Esophagus squamous epithelium (tissue), 5 donors: ENCODE data around the gene BCKDHB. TPM values are rescaled to one million over a fixed set of nuclear protein-coding genes. Genes with fewer than 3 reads are reported as not detected.

ENCODE experiments used
- DNase-seq: peaks from one replicate; lab custom pipeline; 2025; lab: John Stamatoyannopoulos, UW
- H3K27ac ChIP-seq, 4 donors: fragments of 200-600 bp; sonication (generic); one replicate each; pipeline ENCODE4 v1.5.1; 2016 to 2019; ENCODE audit warnings: mild to moderate bottlenecking in 1 of 4
- H3K27me3 ChIP-seq, 4 donors: fragments of 200-600 bp; sonication (generic); 1 replicate in 3 of 4; 2 replicates in 1 of 4; pipeline versions ENCODE4 v1.5.1 to v1.6.0; 2017 to 2021; ENCODE audit warnings: antibody characterized with exemption in 1 of 4
- H3K36me3 ChIP-seq, 3 donors: fragments of 200-600 bp; sonication (generic); one replicate each; pipeline ENCODE4 v1.5.1; 2016 to 2019
- H3K4me1 ChIP-seq, 3 donors: fragments of 200-600 bp; sonication (generic); one replicate each; pipeline ENCODE4 v1.5.1; 2017 to 2019
- H3K4me3 ChIP-seq, 4 donors: fragments of 200-600 bp; sonication (generic); 1 replicate in 3 of 4; 2 replicates in 1 of 4; pipeline ENCODE4 v1.5.1; 2016 to 2019; ENCODE audit warnings: mild to moderate bottlenecking in 2 of 4, moderate library complexity in 1 of 4
- H3K9me3 ChIP-seq, 3 donors: fragments of 200-600 bp; sonication (generic); one replicate each; pipeline ENCODE4 v1.5.1; 2016 to 2019
- POLR2A ChIP-seq, 4 donors: fragments of 450-650 bp; IDR thresholded peaks; one replicate each; pipeline ENCODE4 v1.6.1; 2017; ENCODE audit warnings: antibody characterized with exemption in 4 of 4, mild to moderate bottlenecking in 4 of 4, moderate library complexity in 3 of 4
- WGBS, 2 donors: methylation state at CpG; one replicate each; pipeline ENCODE4 v1.1.5; 2018; 5-methylcytosine and 5-hydroxymethylcytosine counted together
- intact Hi-C: fragments of 100-400 bp; cut with DNase I; formaldehyde crosslinking; loops from one replicate; pipeline ENCODE4 v1.15.0; 2022
- total RNA-seq, 4 donors: library from RNA; depleted of rRNA; stranded (reverse); fragments of >200 nt; gene quantifications; one replicate each; pipeline ENCODE4 v1.1.0, GENCODE V29; 2016
- TF ChIP-seq, protein P1 (sequence below), 6 experiments: fragments of 450-650 bp in 4 of 6; fragments of 200-600 bp in 2 of 6; sonication (generic) in 2 of 6; IDR thresholded peaks; one replicate each; pipeline ENCODE4 v1.5.1; 2016 to 2019; ENCODE audit warnings: antibody characterized with exemption in 6 of 6, mild to moderate bottlenecking in 4 of 6, moderate library complexity in 4 of 6
- donor health status: DM: yes; HTN: yes; CAD: no.

Gene BCKDHB
- total RNA-seq, 4 donors from 2014 or later = 7.6 to 15.8 (median 9.0) TPM

DNA sequence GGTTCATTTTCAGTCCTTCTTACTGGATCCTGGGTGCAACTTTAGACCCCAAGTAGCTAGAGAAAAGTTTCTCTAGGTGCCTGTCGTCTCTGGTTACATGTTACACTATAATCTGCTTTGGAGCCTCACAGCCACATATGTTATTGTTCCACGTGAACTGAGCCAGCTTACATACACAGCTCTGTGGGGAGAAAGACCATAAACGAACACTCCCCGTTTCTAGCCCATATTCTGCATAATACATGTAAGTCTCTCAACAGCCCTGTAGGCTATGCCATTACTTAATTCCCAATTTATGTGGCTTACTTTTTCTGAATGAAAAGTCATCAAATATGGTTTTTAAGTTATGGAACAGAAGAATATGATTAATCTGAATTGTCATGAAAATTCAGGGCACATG is 233.8 kb downstream of the BCKDHB start:
- Histone ChIP-seq H3K9me3 (no peaks in the 10 kb centered on the region), H3K4me3 (no peak overlapping the region), H3K27ac (no peak overlapping the region), H3K36me3 (no peaks in the 10 kb centered on the region), H3K4me1 (peaks cover 0 to 5% (median 2%) of the 10 kb centered on the region in 3 donors), H3K27me3 (no peaks in the 10 kb centered on the region)
- 85 to 93% methylated on average over 4 of the region's 4 CpGs for WGBS, 2 donors
- intact Hi-C loops = no loop called here
- DNase-seq = no peak
- TF ChIP-seq POLR2A (IDR thresholded peaks at IDR 0.05) = no peak
- TF ChIP-seq, protein P1, sequence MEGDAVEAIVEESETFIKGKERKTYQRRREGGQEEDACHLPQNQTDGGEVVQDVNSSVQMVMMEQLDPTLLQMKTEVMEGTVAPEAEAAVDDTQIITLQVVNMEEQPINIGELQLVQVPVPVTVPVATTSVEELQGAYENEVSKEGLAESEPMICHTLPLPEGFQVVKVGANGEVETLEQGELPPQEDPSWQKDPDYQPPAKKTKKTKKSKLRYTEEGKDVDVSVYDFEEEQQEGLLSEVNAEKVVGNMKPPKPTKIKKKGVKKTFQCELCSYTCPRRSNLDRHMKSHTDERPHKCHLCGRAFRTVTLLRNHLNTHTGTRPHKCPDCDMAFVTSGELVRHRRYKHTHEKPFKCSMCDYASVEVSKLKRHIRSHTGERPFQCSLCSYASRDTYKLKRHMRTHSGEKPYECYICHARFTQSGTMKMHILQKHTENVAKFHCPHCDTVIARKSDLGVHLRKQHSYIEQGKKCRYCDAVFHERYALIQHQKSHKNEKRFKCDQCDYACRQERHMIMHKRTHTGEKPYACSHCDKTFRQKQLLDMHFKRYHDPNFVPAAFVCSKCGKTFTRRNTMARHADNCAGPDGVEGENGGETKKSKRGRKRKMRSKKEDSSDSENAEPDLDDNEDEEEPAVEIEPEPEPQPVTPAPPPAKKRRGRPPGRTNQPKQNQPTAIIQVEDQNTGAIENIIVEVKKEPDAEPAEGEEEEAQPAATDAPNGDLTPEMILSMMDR (IDR thresholded peaks at IDR 0.05) = no peak

DNA sequence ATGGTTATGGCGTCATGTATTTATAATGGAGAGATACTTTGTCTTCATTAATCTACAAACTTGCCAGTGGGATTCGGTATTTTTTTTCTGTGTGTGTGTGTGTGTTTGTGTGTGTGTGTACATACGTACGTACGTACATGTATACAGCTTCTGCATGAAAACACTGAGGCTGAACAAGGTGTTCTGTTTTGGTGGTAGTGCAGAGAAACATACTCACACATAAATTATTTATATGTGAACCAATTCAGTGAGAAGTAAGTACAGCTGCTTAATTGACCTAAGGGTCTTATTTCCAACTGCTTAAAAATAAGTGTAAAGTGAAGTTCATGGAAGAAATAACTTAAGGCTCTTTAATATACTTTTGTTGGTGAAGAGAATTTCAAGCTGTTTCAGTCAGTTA is 234.2 kb downstream of the BCKDHB start:
- H3K36me3 ChIP-seq = no peaks in the 10 kb centered on the region
- H3K9me3 ChIP-seq = no peaks in the 10 kb centered on the region
- WGBS, 2 donors = 73 to 74% methylated on average over 5 of the region's 5 CpGs
- intact Hi-C loops = no loop called here
- H3K27ac ChIP-seq = no peak overlapping the region
- peaks cover 0 to 5% (median 2%) of the 10 kb centered on the region in 3 donors for H3K4me1 ChIP-seq
- no peak for DNase-seq
- TF ChIP-seq, protein P1 (IDR thresholded peaks at IDR 0.05) = no peak
- no peak for TF ChIP-seq POLR2A (IDR thresholded peaks at IDR 0.05)
- H3K4me3 ChIP-seq = no peak overlapping the region
- H3K27me3 ChIP-seq = no peaks in the 10 kb centered on the region

DNA sequence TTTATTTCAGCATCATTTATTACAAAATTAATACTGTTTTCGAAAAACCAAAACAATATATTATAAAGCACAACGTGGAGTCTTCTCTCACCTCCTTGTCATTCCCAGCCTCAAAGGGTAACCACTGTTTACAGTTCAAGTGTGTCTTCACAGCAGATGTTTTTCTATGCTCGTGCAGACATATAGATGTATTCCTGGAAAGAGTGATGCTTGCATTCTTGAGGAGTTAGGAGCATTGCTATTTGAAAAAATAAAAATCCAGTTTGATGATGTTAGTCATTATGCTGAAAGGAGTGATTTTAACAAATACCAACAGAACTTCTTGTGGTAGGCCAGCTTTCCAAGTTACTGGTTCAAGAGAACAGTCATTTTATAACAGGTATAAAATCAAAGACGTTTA is 234.9 kb downstream of the BCKDHB start:
- intact Hi-C loops = no loop called here
- Histone ChIP-seq H3K4me1 (peaks cover 0 to 5% (median 2%) of the 10 kb centered on the region in 3 donors), H3K9me3 (no peaks in the 10 kb centered on the region), H3K4me3 (no peak overlapping the region), H3K27ac (no peak overlapping the region), H3K27me3 (no peaks in the 10 kb centered on the region), H3K36me3 (no peaks in the 10 kb centered on the region)
- no peak for DNase-seq
- WGBS, 2 donors = 41 to 44% methylated on average over 4 of the region's 4 CpGs
- TF ChIP-seq, protein P1 (IDR thresholded peaks at IDR 0.05) = no peak
- TF ChIP-seq POLR2A (IDR thresholded peaks at IDR 0.05) = no peak

- intact Hi-C loops = no loop called here
- TF ChIP-seq, protein P1 (IDR thresholded peaks at IDR 0.05) = no peak
- TF ChIP-seq POLR2A (IDR thresholded peaks at IDR 0.05) = no peak
- whole genome bisulfite sequencing, 2 donors = 88 to 89% methylated on average over 2 of the region's 2 CpGs
These were observed 237.0 kb downstream of the BCKDHB start for GRCh38 chr6:80343511-80343910.

GRCh38 chr6:80347101-80347500 is 240.6 kb downstream of the BCKDHB start:
- DNase-seq = no peak
- no peaks in the 10 kb centered on the region for H3K36me3 ChIP-seq
- no peaks in the 10 kb centered on the region for H3K4me1 ChIP-seq
- TF ChIP-seq, protein P1 (IDR thresholded peaks at IDR 0.05) = no peak
- TF ChIP-seq POLR2A (IDR thresholded peaks at IDR 0.05) = no peak
- no peaks in the 10 kb centered on the region for H3K9me3 ChIP-seq
- intact Hi-C loops = no loop called here
- H3K27ac ChIP-seq = no peak overlapping the region
- H3K4me3 ChIP-seq = no peak overlapping the region
- WGBS, 2 donors = 91 to 100% methylated on average over 1 of the region's 1 CpG
- H3K27me3 ChIP-seq = no peaks in the 10 kb centered on the region

More at GRCh38 chr6:80343511-80343910, 237.0 kb downstream of the BCKDHB start:
- no peak overlapping the region for H3K27ac ChIP-seq
- H3K9me3 ChIP-seq = no peaks in the 10 kb centered on the region
- H3K27me3 ChIP-seq = no peaks in the 10 kb centered on the region
- H3K4me3 ChIP-seq = no peak overlapping the region
- DNase-seq = no peak
- no peaks in the 10 kb centered on the region for H3K4me1 ChIP-seq
- H3K36me3 ChIP-seq = no peaks in the 10 kb centered on the region
